GM03348 (cell line): ENCODE measurements around the gene KANSL1L.

Experiments
- DNase-seq: peaks from one replicate; pipeline ENCODE4 v3.0.0; 2012; ENCODE audit warnings: low spot score

The KANSL1L gene

DNA sequence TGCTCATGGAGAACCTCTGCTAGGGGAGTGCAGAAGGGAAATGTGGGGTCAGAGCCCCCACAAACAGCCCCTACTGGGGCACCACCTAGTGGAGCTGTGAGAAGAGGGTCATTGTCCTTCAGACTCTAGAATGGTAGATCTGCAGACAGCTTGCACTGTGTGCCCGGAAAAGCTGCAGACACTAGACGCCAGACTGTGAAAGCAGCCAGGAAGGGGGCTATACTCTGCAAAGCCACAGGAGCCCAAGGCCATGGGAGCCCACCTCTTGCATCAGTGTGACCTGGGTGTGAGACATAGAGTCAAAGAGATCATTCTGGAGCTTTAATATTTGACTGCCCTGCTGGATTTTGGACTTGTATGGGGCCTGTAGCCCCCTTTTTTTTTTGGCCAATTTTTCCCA is 107.9 kb downstream of the KANSL1L start:
- no peak for DNase-seq

GRCh38 chr2:210055825-210056224 is 115.4 kb downstream of the KANSL1L start:
- DNase-seq = no peak

- no peak for DNase-seq
These were observed 116.5 kb downstream of the KANSL1L start for GRCh38 chr2:210054696-210055095.

DNA sequence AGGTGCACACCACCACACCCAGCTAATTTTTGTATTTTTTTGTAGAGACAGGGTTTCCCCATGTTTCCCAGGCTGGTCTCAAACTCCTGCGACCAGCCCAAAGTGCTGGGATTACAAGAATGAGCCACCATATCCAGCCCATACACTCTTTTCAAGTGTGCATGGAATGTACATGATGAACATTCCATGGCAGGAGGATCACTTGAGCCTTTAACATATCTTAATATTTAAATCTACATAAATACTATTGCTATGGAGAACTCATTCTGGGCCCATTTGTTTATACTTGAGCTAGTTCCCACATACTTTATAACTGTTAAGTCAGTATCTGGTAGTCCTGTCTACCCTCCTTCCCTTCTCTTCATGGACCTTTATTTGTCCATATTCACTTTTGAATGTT is 120.3 kb downstream of the KANSL1L start:
- DNase-seq = no peak

- DNase-seq = no peak
These were observed 121.4 kb downstream of the KANSL1L start for GRCh38 chr2:210049831-210050230.

DNA sequence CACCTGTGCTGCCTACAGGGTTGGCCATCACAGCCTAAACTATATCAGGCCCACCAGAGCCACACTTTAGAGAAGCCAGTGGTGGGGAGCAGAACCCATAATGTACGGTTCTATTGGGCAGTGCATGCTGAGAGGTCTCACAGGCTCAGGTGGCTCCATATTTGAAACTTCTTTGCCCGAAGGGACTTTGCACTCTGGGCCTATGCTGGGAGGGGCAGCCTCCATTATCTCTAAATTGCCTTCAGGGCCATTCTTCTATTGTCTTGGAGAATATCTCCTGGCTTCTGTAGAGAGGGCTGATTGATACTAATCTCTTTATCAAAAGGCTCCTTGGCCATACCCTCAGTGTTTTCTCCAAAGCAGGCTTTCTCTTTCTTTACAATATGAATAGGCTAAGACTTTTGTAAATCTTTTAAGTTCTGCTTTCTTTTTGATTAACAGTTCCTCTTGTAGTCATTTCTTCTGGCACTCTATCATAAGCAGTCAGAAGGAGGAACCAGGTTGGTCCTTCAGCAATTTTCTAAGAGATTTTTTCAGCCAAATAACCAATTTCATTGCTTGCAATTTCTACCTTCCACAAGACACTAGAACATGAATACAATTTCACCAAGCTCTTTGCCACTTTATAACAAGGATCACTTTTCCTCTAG is 124.2 kb downstream of the KANSL1L start:
- DNase-seq = no peak

GRCh38 chr2:210038078-210038477 is 133.1 kb downstream of the KANSL1L start:
- no peak for DNase-seq

DNA sequence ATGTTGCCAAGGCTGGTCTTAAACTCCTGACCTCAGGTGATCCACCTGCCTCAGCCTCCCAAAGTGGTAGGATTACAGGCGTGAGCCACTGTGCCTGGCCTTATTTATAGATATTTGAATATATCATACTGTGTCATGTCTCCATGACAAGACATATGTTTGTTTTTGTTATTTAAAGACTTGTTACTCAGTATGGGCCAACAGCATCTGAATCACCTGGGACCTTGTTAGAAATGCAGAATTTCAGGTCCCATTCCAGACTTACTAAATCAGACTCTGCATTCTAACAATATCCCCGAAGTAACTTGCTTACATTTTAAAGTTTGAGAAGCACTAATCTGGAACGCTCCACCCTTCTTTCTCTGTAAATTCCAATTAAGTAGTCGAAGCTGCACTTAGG is 135.5 kb downstream of the KANSL1L start:
- DNase-seq = no peak

- DNase-seq = no peak
These were observed 137.0 kb downstream of the KANSL1L start for GRCh38 chr2:210034087-210034683.

DNA sequence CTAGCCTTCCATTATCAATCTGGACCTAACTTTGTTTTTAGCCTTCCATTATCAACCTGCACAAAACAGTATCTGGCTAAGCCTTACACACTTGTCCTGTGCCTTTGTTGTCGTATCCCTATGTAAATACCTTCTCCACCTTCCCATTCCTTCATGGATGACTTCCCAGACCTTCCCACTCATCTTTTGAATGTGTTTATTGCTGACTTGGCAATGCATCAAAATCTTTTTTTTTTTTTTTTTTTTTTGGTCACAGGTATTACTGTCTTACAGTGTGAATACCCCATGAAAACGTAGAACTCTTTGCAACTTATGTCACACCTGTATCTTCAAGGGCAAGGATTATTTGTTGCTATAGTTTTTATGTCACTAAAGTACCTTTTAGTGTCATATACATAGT is 143.0 kb downstream of the KANSL1L start:
- no peak for DNase-seq

DNA sequence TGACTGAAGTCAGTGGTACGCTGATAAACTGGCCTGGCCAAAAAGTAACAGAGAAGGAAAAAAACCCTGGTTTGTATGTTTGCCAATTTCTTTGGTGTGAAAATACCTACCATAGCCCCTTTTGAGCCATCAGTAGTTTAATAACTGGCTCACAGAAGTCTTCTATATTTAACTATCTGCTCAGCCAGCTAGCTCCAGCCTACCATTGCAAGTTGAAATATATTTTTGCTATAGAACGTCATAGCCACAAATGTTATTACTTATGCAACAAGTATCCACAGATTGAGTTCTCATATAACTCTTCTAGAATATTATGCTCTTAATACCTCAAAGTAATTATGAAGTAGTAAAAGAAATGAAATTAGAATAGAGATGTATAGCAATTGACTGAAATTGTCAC is 143.6 kb downstream of the KANSL1L start:
- DNase-seq = no peak

GRCh38 chr2:210022824-210023223 is 148.4 kb downstream of the KANSL1L start:
- no peak for DNase-seq

DNA sequence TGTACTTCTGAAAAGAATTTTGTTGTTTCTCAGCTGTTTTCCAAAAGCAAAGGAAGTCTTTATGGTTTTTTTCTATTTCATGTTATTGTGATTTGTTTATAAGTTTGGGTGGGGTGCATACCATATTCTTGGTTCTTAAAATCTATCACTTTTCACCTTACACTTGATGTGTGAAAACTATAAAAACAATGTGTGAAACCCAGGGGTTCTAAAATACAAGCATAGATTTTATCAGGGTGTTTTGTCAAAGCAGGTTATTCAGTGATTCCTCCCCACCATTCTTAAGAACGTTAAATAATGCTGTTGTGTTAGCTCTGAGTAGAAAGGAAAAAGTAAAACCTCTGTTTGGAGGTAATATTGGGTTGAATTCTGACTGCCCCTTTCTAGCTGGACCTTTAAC is 151.1 kb downstream of the KANSL1L start:
- DNase-seq = no peak

DNA sequence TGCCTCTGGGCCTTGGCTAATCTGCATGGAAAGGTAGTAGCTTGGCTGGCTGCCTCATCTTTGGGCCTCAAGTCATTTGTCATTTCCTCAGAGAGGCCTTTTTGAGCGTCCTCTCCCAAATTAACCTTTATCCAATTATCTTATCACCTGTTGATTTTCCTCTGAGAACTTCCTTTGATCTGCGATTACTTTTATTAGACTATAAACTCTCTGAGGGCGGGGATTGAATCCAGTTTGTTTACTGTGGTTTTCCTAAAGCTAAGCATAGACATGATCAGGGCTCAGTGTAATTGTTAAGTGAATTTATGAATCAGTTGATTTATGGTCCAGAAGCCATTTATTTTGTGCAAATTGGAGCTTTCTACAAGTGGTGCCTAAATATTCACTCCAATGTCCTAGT is 161.3 kb downstream of the KANSL1L start:
- DNase-seq = no peak

GRCh38 chr2:210009126-210009525 is 162.1 kb downstream of the KANSL1L start:
- no peak for DNase-seq

- no peak for DNase-seq
These were observed 163.3 kb downstream of the KANSL1L start for GRCh38 chr2:210007895-210008294.

DNA sequence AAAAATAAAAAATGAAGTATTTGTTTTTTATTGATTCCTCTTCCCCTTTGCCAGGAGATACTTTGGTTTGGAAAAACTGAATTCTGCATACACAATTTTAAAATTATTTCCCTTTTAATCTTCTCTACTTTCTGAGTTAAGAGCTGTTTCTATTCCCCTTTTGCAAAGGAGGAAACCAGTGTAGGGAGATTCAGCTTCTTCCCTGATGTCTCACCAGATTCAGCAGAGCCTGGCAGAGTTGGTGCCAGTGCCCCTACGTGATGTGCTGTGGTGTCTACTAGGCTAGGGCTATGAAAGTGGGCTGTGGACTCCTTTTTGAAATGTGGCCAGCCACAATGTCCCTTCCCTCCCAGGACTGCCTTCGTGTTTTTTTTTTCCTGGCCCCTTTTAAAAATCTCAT is 166.3 kb downstream of the KANSL1L start:
- DNase-seq = no peak

- peak; percentile 34 for DNase-seq
These were observed 167.8 kb downstream of the KANSL1L start for GRCh38 chr2:210003359-210003758.

DNA sequence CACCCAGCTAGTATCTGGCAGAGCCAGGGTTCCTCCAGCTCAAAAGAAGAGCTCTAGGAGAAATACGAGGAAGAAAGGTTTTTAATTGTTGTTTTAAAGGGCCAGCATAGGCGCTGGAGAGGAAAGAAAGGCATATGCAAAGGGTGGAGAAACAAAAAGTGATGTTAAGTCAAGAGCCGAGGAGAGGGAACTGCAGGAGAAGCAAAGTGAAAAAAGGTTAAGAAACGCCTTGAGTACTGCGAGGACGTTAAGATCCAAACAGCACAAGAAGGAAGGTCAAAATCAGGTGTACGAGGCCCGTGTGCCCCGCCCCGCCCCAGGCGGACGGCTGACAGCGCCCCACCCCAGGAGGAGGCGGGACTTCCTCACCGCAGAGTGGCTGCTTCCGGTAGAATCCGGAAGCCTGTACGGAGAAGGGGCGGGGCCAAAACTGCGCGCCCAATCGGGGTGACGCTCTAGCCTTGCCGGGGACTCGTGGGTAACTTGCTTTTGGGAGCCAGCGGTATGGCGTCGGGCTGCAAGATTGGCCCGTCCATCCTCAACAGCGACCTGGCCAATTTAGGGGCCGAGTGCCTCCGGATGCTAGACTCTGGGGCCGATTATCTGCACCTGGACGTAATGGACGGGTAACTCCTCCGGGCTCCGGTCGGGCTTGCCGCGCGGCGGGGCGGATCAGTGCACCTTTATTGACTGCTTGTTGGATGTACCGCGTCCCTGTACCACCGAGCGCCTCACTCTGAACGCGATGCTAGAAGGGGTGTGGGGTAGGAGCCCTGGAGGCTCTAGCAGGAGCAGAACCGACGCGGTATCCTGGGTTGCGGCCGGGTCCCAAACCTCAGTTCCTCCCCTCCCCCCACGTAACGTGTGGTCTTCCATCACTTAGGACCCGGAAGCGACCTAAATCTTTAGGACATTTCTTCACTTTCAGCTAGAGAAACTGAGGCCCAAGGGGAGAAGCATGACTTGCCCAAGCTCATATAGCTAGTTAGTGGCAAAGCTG is 168.8 kb downstream of the KANSL1L start, which contains the start of gene RPE:
TSS of gene RPE (plus strand) at position 481 of the 1,000 bp plus-strand sequence. CDS start at position 505, 24 bp downstream.
- DNase-seq = peak; percentile 98

GRCh38 chr2:210000464-210001324 is 170.5 kb downstream of the KANSL1L start:
- DNase-seq = no peak

- DNase-seq = no peak
These were observed 172.6 kb downstream of the KANSL1L start for GRCh38 chr2:209998596-209998995.

DNA sequence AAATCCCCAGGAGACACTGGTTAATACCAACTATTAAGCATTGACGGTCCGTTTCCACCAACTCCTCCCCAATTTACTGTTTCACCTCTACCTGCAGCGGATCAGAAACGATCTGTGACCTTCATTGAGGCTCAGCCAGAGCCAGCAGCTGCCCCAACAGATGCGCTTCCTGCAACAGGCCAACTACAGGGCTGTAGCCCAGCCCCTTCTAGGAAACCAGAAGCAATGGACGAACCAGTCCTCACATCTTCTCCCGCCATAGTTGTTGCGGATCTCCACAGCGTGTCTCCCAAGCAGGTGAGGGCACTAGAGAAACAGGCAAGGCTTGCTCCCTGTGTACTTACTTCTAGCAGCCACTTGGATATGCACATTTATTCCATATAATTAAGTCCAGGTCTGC is 177.2 kb downstream of the KANSL1L start:
- no peak for DNase-seq
